Kidney epithelial cell (primary cell): ENCODE results near the gene MAP7. TPM values are rescaled to one million over a fixed set of nuclear protein-coding genes. Genes with fewer than 3 reads are reported as not detected.
"Not testable (repeated sequence)": the region's sequence is repeated elsewhere in the genome, so short reads cannot be mapped to it uniquely, and the experiment has no call there.

ENCODE experiments used
- DNase-seq: peaks from one replicate; pipeline ENCODE4 v3.0.0-alpha.2; 2010; ENCODE audit warnings: low read depth
- H3K27me3 ChIP-seq: 2 replicates; pipeline ENCODE4 v1.6.0; 2011; ENCODE audit warnings: low read length; ENCODE audit not compliant: control insufficient read depth, insufficient read depth
- H3K36me3 ChIP-seq: 2 replicates; pipeline ENCODE4 v1.5.1; 2011; ENCODE audit warnings: low read length; ENCODE audit not compliant: control insufficient read depth, insufficient read depth
- H3K4me3 ChIP-seq: 2 replicates; pipeline ENCODE4 v1.5.1; 2011; ENCODE audit warnings: low read depth, mild to moderate bottlenecking, control low read depth, low read length
- total RNA-seq: library from RNA; depleted of rRNA; stranded (reverse); fragments of >200 nt; gene quantifications from 2 replicates; pipeline ENCODE4 v1.2.3, GENCODE V29; 2015
- TF ChIP-seq, protein P1 (sequence below): IDR thresholded peaks from 2 replicates; pipeline ENCODE4 v1.5.1; 2011; ENCODE audit warnings: mild to moderate bottlenecking, moderate library complexity, low read length, control low read depth, inconsistent platforms; ENCODE audit not compliant: insufficient read depth, poor library complexity, severe bottlenecking

Gene MAP7
- total RNA-seq, 1 donor from 2014 or later = 17.6 TPM

DNA sequence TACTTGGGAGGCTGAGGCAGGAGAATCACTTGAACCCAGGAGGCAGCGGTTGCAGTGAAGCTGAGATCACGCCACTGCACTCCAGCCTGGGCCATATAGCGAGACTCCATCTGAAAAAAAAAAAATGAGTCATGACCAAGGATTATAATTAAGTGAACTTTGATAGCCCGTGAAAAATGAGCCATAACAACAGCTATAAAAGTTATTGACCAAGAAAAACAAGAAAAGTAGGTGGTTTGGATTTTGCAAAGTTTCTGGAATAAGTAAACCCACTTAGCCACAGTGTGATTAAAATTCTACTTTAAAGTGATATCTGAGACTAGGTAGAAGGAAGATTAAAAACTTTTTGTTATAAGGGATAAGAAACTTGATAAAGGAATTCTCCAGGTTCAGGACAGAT is 234.6 kb downstream of the MAP7 start:
- TF ChIP-seq, protein P1, sequence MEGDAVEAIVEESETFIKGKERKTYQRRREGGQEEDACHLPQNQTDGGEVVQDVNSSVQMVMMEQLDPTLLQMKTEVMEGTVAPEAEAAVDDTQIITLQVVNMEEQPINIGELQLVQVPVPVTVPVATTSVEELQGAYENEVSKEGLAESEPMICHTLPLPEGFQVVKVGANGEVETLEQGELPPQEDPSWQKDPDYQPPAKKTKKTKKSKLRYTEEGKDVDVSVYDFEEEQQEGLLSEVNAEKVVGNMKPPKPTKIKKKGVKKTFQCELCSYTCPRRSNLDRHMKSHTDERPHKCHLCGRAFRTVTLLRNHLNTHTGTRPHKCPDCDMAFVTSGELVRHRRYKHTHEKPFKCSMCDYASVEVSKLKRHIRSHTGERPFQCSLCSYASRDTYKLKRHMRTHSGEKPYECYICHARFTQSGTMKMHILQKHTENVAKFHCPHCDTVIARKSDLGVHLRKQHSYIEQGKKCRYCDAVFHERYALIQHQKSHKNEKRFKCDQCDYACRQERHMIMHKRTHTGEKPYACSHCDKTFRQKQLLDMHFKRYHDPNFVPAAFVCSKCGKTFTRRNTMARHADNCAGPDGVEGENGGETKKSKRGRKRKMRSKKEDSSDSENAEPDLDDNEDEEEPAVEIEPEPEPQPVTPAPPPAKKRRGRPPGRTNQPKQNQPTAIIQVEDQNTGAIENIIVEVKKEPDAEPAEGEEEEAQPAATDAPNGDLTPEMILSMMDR = no peak
- no peak overlapping the region for H3K4me3 ChIP-seq
- H3K36me3 ChIP-seq = no peaks in the 10 kb centered on the region
- no peaks in the 10 kb centered on the region for H3K27me3 ChIP-seq
- DNase-seq = no peak

DNA sequence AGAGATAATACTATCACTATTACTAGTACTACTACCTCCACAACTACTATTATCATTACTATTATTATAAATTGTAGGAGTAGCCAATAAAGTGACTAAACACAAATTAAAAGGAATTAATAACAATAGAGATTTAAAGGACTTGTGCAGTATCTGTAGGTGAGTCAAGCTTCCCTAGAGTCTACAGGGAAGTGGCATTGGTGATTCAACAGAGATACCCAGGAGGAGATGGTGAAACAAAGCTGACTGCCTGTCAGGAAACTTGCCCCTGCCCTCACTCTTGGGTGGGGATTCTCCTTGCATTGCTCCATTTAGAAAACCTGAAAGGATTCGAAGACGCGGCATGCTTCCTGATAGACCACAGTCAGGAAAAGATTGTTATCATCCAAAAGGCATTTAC is 237.2 kb downstream of the MAP7 start:
- no peak for DNase-seq
- no peak overlapping the region for H3K4me3 ChIP-seq
- TF ChIP-seq, protein P1 = no peak
- H3K36me3 ChIP-seq = no peaks in the 10 kb centered on the region
- H3K27me3 ChIP-seq = no peaks in the 10 kb centered on the region

DNA sequence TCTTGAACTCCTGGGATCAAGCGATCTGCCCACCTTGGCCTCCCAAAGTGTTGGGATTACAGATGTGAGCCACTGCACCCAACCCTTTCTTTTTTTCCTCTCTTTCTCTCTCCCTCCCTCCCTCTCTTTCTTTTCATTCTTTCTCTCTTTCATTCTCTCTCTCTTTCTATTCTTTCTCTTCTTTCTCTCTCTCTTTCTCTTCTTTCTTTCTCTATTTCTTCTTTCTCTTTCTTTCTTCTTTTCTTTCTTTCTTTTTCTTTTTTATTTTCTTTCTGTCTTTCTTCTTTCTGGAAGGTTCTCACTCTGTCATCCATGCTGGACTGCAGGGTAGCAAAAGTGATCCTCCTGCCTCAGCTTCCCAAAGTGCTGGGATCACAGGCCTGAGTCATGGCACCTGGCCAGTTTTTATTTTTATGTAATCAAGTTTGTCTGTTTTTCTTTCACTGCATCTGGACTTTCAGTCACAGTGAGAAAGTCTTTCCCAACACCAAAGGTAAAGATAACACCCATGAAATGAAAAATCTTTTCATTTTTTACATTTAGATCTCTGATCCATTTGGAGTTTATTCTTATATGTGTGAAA is 240.4 kb downstream of the MAP7 start:
- Histone ChIP-seq H3K27me3 (no peaks in the 10 kb centered on the region), H3K36me3 (no peaks in the 10 kb centered on the region), H3K4me3 (no peak overlapping the region)
- TF ChIP-seq, protein P1 = no peak
- no peak for DNase-seq

DNA sequence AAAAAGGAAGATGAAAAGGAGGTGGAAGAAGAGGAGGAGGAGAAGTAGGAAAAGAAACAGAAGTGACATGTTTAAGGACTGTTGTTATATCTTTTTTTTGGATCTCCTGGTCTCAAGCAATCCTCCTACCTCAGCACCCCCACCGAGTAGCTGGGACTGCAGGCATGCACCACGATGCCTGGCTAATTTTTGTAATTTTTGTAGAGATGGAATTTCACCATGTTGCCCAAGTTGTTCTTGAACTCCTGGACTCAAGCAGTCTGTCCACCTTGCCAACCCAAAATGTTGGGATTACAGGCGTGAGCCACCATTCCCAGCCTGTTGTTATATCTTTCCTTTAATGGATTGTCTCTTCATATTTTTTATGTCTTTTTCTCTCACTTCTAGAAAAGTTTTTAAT is 241.1 kb downstream of the MAP7 start:
- TF ChIP-seq, protein P1 = no peak
- DNase-seq = no peak

DNA sequence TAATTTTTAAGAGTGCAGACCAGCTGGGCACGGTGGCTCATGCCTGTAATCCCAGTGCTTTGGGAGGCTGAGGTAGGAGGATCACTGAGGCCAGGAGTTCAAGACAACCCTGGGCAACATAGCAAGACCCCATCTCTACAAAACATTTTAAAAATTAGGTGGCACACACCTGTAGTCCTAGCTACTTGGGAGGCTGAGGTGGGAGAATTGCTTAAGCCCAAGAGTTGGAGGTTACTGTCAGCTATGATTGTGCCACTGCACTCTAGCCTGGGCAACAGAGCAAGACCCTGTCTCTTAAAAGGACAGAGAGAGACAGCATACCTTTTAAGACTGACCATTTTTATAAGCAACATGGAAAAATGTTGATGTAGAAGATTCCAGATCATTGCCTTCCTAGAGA is 241.8 kb downstream of the MAP7 start:
- not testable (repeated sequence) for H3K36me3 ChIP-seq, H3K4me3 ChIP-seq, H3K27me3 ChIP-seq, DNase-seq

More for the DNA sequence above, 241.1 kb downstream of the MAP7 start:
- no peaks in the 10 kb centered on the region for H3K36me3 ChIP-seq
- H3K4me3 ChIP-seq = no peak overlapping the region
- H3K27me3 ChIP-seq = no peaks in the 10 kb centered on the region

DNA sequence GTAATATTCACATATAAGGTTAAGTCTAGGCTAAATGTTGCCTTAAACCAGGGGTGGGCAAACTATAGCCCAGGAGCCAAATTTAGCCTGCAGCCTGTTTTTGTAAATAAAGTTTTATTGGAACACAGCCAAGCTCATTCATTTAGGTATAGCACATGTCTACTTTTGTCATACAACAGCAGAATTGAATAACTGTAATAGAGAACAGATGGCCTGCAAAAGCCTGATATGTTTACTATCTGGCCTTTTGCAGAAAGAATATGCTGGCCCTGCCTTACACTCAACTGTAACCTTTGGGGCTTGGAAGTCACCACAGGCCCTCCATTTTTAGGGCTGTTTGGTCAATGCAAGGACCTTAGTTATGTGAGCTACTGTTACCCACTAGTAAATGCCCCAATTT is 242.9 kb downstream of the MAP7 start:
- Histone ChIP-seq H3K27me3 (no peaks in the 10 kb centered on the region), H3K4me3 (no peak overlapping the region), H3K36me3 (no peaks in the 10 kb centered on the region)
- no peak for DNase-seq
- TF ChIP-seq, protein P1 = no peak
